Stimulated activated CD8-positive, alpha-beta memory T cell treated with anti-CD3 and anti-CD28 coated beads, Interleukin-12 subunit alpha, Interleukin-12 subunit beta, amount 100 ng/mL, for 4 hours (primary cell): ENCODE measurements around the gene HYAL4.
"Not testable (repeated sequence)": the region's sequence is repeated elsewhere in the genome, so short reads cannot be mapped to it uniquely, and the experiment has no call there.

Experiments
- DNase-seq: peaks from one replicate; pipeline ENCODE4 v3.0.0-alpha.2; 2020; ENCODE audit warnings: low read depth

HYAL4 gene

GRCh38 chr7:123847868-123848267, 2.9 kb downstream of the HYAL4 start:
- DNase-seq: no peak

GRCh38 chr7:123849855-123850254, 4.9 kb downstream of the HYAL4 start:
- DNase-seq: no peak

GRCh38 chr7:123851404-123851803, 6.4 kb downstream of the HYAL4 start:
- not testable (repeated sequence) for DNase-seq

- DNase-seq: not testable (repeated sequence)
Measured at GRCh38 chr7:123854291-123854690, 9.3 kb downstream of the HYAL4 start.

GRCh38 chr7:123856428-123856827, 11.5 kb downstream of the HYAL4 start:
- DNase-seq: not testable (repeated sequence)

GRCh38 chr7:123860848-123861247, 15.9 kb downstream of the HYAL4 start:
- no peak for DNase-seq

- DNase-seq: no peak
Measured at GRCh38 chr7:123862775-123863174, 17.8 kb downstream of the HYAL4 start.

GRCh38 chr7:123863461-123863860, 18.5 kb downstream of the HYAL4 start:
- no peak for DNase-seq

- no peak for DNase-seq
Measured at GRCh38 chr7:123864012-123864411, 19.0 kb downstream of the HYAL4 start.

- no peak for DNase-seq
Measured at GRCh38 chr7:123864436-123864835, 19.5 kb downstream of the HYAL4 start.

GRCh38 chr7:123864966-123865365, 20.0 kb downstream of the HYAL4 start:
- no peak for DNase-seq

- DNase-seq: no peak
Measured at GRCh38 chr7:123865517-123866117, 20.6 kb downstream of the HYAL4 start.

GRCh38 chr7:123867225-123867624, 22.3 kb downstream of the HYAL4 start:
- DNase-seq: no peak

GRCh38 chr7:123871998-123872867, 27.3 kb downstream of the HYAL4 start:
- no peak for DNase-seq

- DNase-seq: no peak
Measured at GRCh38 chr7:123872908-123873307, 27.9 kb downstream of the HYAL4 start.

GRCh38 chr7:123876557-123877256, 31.7 kb downstream of the HYAL4 start:
- DNase-seq: no peak

- no peak for DNase-seq
Measured at GRCh38 chr7:123879628-123880027, 34.7 kb downstream of the HYAL4 start.

- no peak for DNase-seq
Measured at GRCh38 chr7:123881300-123881699, 36.3 kb downstream of the HYAL4 start.

GRCh38 chr7:123883154-123883553, 38.2 kb downstream of the HYAL4 start:
- DNase-seq: no peak

- no peak for DNase-seq
Measured at GRCh38 chr7:123888192-123888591, 43.2 kb downstream of the HYAL4 start.

GRCh38 chr7:123894753-123895152, 49.8 kb downstream of the HYAL4 start:
- DNase-seq: not testable (repeated sequence)

GRCh38 chr7:123901101-123901500, 56.1 kb downstream of the HYAL4 start:
- no peak for DNase-seq

- DNase-seq: no peak
Measured at GRCh38 chr7:123905714-123906113, 60.7 kb downstream of the HYAL4 start.
